Astrocyte (in vitro differentiated cells and primary cell): ENCODE results near the gene CUEDC2. TPM values are rescaled to one million over a fixed set of nuclear protein-coding genes. Genes with fewer than 3 reads are reported as not detected.

ENCODE experiments used
- DNase-seq: peaks from one replicate; pipeline ENCODE4 v3.0.0-alpha.2; 2010; ENCODE audit warnings: low read depth
- FAIRE-seq: peaks from 2 replicates; lab custom pipeline; 2011; peaks lifted over from hg19 to GRCh38; lab: Jason Lieb, UNC
- H2AFZ ChIP-seq: 2 replicates; pipeline ENCODE4 v1.6.0; 2012; ENCODE audit warnings: low read depth, low read length, inconsistent platforms
- H3K27ac ChIP-seq: 2 replicates; pipeline ENCODE4 v1.5.1; 2011; ENCODE audit warnings: low read depth, low read length, inconsistent platforms
- H3K27me3 ChIP-seq: 2 replicates; pipeline ENCODE4 v1.6.0; 2011; ENCODE audit warnings: low read length, inconsistent platforms; ENCODE audit not compliant: insufficient read depth
- H3K36me3 ChIP-seq: 2 replicates; pipeline ENCODE4 v1.5.1; 2011; ENCODE audit warnings: low read length, inconsistent platforms; ENCODE audit not compliant: insufficient read depth
- H3K4me1 ChIP-seq: 2 replicates; pipeline ENCODE4 v1.5.1; 2011; ENCODE audit warnings: low read length, inconsistent platforms; ENCODE audit not compliant: insufficient read depth
- H3K4me2 ChIP-seq: 2 replicates; pipeline ENCODE4 v1.6.0; 2012; ENCODE audit warnings: low read length, inconsistent platforms
- H3K4me3 ChIP-seq: 2 replicates; pipeline ENCODE4 v1.5.1; 2011; ENCODE audit warnings: low read depth, mild to moderate bottlenecking, low read length, inconsistent platforms; ENCODE audit not compliant: insufficient read depth
- H3K79me2 ChIP-seq: 2 replicates; pipeline ENCODE4 v1.6.0; 2012; ENCODE audit warnings: mild to moderate bottlenecking, low read length, inconsistent platforms; ENCODE audit not compliant: insufficient read depth
- H3K9ac ChIP-seq: 2 replicates; pipeline ENCODE4 v1.6.0; 2012; ENCODE audit warnings: mild to moderate bottlenecking, low read length, inconsistent platforms
- H3K9me3 ChIP-seq: 2 replicates; pipeline ENCODE4 v1.5.1; 2012; ENCODE audit warnings: low read depth, mild to moderate bottlenecking, low read length, inconsistent platforms; ENCODE audit not compliant: insufficient read depth
- H4K20me1 ChIP-seq: 2 replicates; pipeline ENCODE4 v1.6.0; 2012; ENCODE audit warnings: low read length, inconsistent platforms; ENCODE audit not compliant: insufficient read depth
- H3K27ac Mint-ChIP-seq: one replicate; pipeline ENCODE4 v1.8.0; 2021; ENCODE audit warnings: mild to moderate bottlenecking, mixed read lengths; ENCODE audit not compliant: unreplicated experiment
- H3K27me3 Mint-ChIP-seq: one replicate; pipeline ENCODE4 v1.8.0; 2021; ENCODE audit warnings: low read depth, mixed read lengths; ENCODE audit not compliant: unreplicated experiment
- H3K36me3 Mint-ChIP-seq: one replicate; pipeline ENCODE4 v1.8.0; 2021; ENCODE audit warnings: low read depth, mixed read lengths; ENCODE audit not compliant: unreplicated experiment
- H3K4me1 Mint-ChIP-seq: one replicate; pipeline ENCODE4 v1.8.0; 2021; ENCODE audit warnings: low read depth, mixed read lengths; ENCODE audit not compliant: unreplicated experiment
- H3K4me3 Mint-ChIP-seq: one replicate; pipeline ENCODE4 v1.8.0; 2021; ENCODE audit warnings: mild to moderate bottlenecking, moderate library complexity, mixed read lengths; ENCODE audit not compliant: unreplicated experiment
- H3K9me3 Mint-ChIP-seq: one replicate; pipeline ENCODE4 v1.8.0; 2021; ENCODE audit warnings: mild to moderate bottlenecking, mixed read lengths; ENCODE audit not compliant: unreplicated experiment
- EZH2 ChIP-seq: IDR thresholded peaks from 2 replicates; pipeline ENCODE4 v1.6.1; 2012; ENCODE audit warnings: mild to moderate bottlenecking, low read length, inconsistent platforms; ENCODE audit not compliant: insufficient read depth
- total RNA-seq: library from RNA; stranded (reverse); gene quantifications from 2 replicates; pipeline ENCODE4 v1.2.1, GENCODE V29; 2021
- TF ChIP-seq, protein P1 (sequence below): IDR thresholded peaks from 2 replicates; pipeline ENCODE4 v1.5.1; 2011; ENCODE audit warnings: low read depth, mild to moderate bottlenecking, inconsistent platforms, low read length, moderate library complexity; ENCODE audit not compliant: insufficient read depth

CUEDC2 gene
- total RNA-seq, 1 donor from 2014 or later, result 49.1 TPM

DNA sequence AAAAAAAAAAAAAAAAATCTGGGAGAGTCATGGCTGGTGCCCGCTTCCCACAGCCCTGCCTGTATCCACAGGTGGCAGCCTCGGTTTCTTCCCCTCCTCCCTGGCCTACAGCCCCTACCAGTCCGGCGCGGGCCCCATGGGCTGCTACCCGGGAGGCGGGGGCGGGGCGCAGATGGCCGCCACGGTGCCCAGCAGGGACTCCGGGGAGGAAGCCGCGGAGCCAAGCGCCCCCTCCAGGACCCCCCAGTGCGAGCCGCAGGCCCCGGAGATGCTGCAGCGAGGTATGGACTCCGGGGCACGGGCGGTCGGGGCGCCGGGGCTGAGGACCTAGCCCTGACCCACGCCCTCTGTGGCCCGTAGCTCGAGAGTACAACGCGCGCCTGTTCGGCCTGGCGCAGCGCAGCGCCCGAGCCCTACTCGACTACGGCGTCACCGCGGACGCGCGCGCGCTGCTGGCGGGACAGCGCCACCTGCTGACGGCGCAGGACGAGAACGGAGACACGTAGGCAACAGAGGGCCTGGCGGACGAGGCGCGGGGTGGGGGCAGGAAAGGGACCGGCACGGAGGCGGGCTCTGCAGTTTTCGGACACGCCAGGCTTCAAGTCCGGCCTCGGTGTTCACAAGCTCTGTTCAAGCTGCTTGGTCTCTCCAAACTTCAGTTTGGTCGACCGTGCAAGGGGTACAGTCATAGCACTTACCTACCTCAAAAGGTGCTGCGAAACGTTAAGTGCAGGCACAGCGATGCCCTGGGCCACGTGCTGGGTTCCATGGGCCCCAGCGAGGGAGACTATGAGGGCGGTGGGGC, 33.0 kb downstream of the CUEDC2 start:
- H3K27ac ChIP-seq, result peak overlapping the region; percentile 45

GRCh38 chr10:102398172-102399020, 34.0 kb downstream of the CUEDC2 start:
- Mint-ChIP-seq H3K4me1 (peaks cover 30% of the 10 kb centered on the region), H3K36me3 (peaks cover 6% of the 10 kb centered on the region), H3K4me3 (no peak overlapping the region), H3K9me3 (no peaks in the 10 kb centered on the region), H3K27me3 (no peaks in the 10 kb centered on the region), H3K27ac (no peak overlapping the region)
- TF ChIP-seq, protein P1, sequence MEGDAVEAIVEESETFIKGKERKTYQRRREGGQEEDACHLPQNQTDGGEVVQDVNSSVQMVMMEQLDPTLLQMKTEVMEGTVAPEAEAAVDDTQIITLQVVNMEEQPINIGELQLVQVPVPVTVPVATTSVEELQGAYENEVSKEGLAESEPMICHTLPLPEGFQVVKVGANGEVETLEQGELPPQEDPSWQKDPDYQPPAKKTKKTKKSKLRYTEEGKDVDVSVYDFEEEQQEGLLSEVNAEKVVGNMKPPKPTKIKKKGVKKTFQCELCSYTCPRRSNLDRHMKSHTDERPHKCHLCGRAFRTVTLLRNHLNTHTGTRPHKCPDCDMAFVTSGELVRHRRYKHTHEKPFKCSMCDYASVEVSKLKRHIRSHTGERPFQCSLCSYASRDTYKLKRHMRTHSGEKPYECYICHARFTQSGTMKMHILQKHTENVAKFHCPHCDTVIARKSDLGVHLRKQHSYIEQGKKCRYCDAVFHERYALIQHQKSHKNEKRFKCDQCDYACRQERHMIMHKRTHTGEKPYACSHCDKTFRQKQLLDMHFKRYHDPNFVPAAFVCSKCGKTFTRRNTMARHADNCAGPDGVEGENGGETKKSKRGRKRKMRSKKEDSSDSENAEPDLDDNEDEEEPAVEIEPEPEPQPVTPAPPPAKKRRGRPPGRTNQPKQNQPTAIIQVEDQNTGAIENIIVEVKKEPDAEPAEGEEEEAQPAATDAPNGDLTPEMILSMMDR, result no peak
- no peak for TF ChIP-seq EZH2
- H4K20me1 ChIP-seq, result peaks cover 7% of the 10 kb centered on the region
- no peak for FAIRE-seq
- H2AFZ ChIP-seq, result no peak overlapping the region
- H3K4me1 ChIP-seq, result peaks cover 37% of the 10 kb centered on the region
- H3K4me2 ChIP-seq, result peak overlapping the region; percentile 87
- no peak overlapping the region for H3K9ac ChIP-seq
- DNase-seq, result no peak
- no peaks in the 10 kb centered on the region for H3K27me3 ChIP-seq
- no peaks in the 10 kb centered on the region for H3K36me3 ChIP-seq
- no peak overlapping the region for H3K4me3 ChIP-seq
- peaks cover 13% of the 10 kb centered on the region for H3K79me2 ChIP-seq
- H3K27ac ChIP-seq, result no peak overlapping the region
- no peaks in the 10 kb centered on the region for H3K9me3 ChIP-seq

More for the DNA sequence above, 33.0 kb downstream of the CUEDC2 start:
- H3K9me3 Mint-ChIP-seq, result no peaks in the 10 kb centered on the region
- H3K4me3 ChIP-seq, result peak overlapping the region; percentile 56
- DNase-seq, result peak; percentile 64
- no peaks in the 10 kb centered on the region for H3K9me3 ChIP-seq
- peaks cover 13% of the 10 kb centered on the region for H3K79me2 ChIP-seq
- H2AFZ ChIP-seq, result peak overlapping the region; percentile 73
- H3K27ac Mint-ChIP-seq, result peak overlapping the region; percentile 12
- peak overlapping the region; percentile 78 for H3K4me3 Mint-ChIP-seq
- H3K4me1 ChIP-seq, result peaks cover 33% of the 10 kb centered on the region
- no peaks in the 10 kb centered on the region for H3K36me3 ChIP-seq
- peaks cover 30% of the 10 kb centered on the region for H3K4me1 Mint-ChIP-seq
- no peaks in the 10 kb centered on the region for H3K27me3 Mint-ChIP-seq
- H3K36me3 Mint-ChIP-seq, result peaks cover 6% of the 10 kb centered on the region
- H3K4me2 ChIP-seq, result peak overlapping the region; percentile 87
- peak overlapping the region; percentile 75 for H3K9ac ChIP-seq
- no peak for FAIRE-seq
- no peak for TF ChIP-seq EZH2
- TF ChIP-seq, protein P1, result peak; percentile 45
- H3K27me3 ChIP-seq, result no peaks in the 10 kb centered on the region
- H4K20me1 ChIP-seq, result peaks cover 9% of the 10 kb centered on the region
